ENCODE data around the gene PLOD2.

DNA sequence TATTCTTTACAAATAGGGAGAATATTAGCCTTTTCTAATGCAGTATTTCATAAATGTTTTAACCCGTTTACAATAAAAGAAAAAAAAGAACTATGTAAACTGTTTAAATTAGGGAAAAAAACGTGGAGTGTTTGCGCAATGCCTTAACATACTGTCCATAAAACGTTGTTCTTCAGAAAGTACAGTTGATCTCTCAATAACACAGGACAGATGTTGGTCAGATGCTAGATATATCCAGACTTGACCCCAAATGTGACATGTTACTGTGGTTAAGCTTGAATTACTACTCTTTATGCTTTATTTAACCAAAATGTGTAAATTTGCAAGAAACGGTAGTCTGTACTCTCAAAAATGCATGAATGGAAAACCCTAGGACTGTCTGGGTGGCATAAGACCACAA is 110.3 kb downstream of the PLOD2 start:
- TF ChIP-seq ETS1 (conservative IDR thresholded peaks at IDR 0.05; ENCODE audit: control insufficient read depth, low read depth, low read length) = no peak
- no peak for TF ChIP-seq TGIF2 (CRISPR knock-in tag; IDR thresholded peaks at IDR 0.05)
- TF ChIP-seq YY1 (IDR thresholded peaks at IDR 0.05; ENCODE audit: borderline replicate concordance in 1 of 3, control insufficient read depth in 1 of 3, extremely low read depth in 1 of 3, insufficient read depth in 3 of 3, insufficient read length in 1 of 3, insufficient replicate concordance in 2 of 3, low read depth in 1 of 3, low read length in 2 of 3) = no peak
- no peak for TF ChIP-seq TFAP4 (CRISPR knock-in tag; IDR thresholded peaks at IDR 0.05; ENCODE audit: borderline replicate concordance)
- TF ChIP-seq PRPF4 (IDR thresholded peaks at IDR 0.05; ENCODE audit: insufficient read depth, low read depth, low read length, poor library complexity, severe bottlenecking) = no peak
- TF ChIP-seq HDAC6 (IDR thresholded peaks at IDR 0.05; ENCODE audit: low read depth, low read length) = no peak
- TF ChIP-seq FOXM1 (IDR thresholded peaks at IDR 0.05; ENCODE audit: low read depth) = no peak
- no peak for TF ChIP-seq FOXM1 (CRISPR knock-in tag; IDR thresholded peaks at IDR 0.05; ENCODE audit: low read depth)
- TF ChIP-seq POLR3A (IDR thresholded peaks at IDR 0.05; ENCODE audit: borderline replicate concordance, extremely low read depth, insufficient read depth, insufficient read length) = no peak
- TF ChIP-seq FOS (IDR thresholded peaks at IDR 0.05; ENCODE audit: extremely low read depth, insufficient read length) = no peak
- TF ChIP-seq, protein P1, sequence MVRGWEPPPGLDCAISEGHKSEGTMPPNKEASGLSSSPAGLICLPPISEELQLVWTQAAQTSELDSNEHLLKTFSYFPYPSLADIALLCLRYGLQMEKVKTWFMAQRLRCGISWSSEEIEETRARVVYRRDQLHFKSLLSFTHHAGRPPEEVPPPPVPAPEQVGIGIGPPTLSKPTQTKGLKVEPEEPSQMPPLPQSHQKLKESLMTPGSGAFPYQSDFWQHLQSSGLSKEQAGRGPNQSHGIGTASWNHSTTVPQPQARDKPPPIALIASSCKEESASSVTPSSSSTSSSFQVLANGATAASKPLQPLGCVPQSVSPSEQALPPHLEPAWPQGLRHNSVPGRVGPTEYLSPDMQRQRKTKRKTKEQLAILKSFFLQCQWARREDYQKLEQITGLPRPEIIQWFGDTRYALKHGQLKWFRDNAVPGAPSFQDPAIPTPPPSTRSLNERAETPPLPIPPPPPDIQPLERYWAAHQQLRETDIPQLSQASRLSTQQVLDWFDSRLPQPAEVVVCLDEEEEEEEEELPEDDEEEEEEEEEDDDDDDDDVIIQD (CRISPR knock-in tag; IDR thresholded peaks at IDR 0.05) = no peak
- no peak for TF ChIP-seq SETDB1 (IDR thresholded peaks at IDR 0.05; ENCODE audit: low read length)
- TF ChIP-seq WHSC1 (IDR thresholded peaks at IDR 0.05; ENCODE audit: low read length) = no peak
- no peak for TF ChIP-seq TOE1 (IDR thresholded peaks at IDR 0.05; ENCODE audit: borderline replicate concordance)
- TF ChIP-seq TOE1 (CRISPR knock-in tag; IDR thresholded peaks at IDR 0.05; ENCODE audit: borderline replicate concordance, low read depth) = no peak
- TF ChIP-seq ARID4B (CRISPR knock-in tag; IDR thresholded peaks at IDR 0.05) = no peak
